Effector memory CD4-positive, alpha-beta T cell (primary cell): ENCODE measurements around the gene NUFIP1.
"Not testable (repeated sequence)": the region's sequence is repeated elsewhere in the genome, so short reads cannot be mapped to it uniquely, and the experiment has no call there.

Experiments
- DNase-seq, 3 donors: peaks; one replicate each; pipeline ENCODE4 v3.0.0-alpha.2; 2020
- H3K27ac ChIP-seq: 2 replicates; pipeline ENCODE4 v1.7.0; 2013; ENCODE audit warnings: mild to moderate bottlenecking, low read length, moderate library complexity; ENCODE audit not compliant: insufficient read depth, poor library complexity, severe bottlenecking
- H3K27me3 ChIP-seq: replicated peaks from 2 replicates; pipeline ENCODE4 v1.7.0; 2013; ENCODE audit warnings: mild to moderate bottlenecking, low read length; ENCODE audit not compliant: insufficient read depth, control insufficient read depth, poor library complexity, severe bottlenecking
- H3K36me3 ChIP-seq: 2 replicates; pipeline ENCODE4 v1.7.0; 2013; ENCODE audit warnings: mild to moderate bottlenecking, low read length, moderate library complexity; ENCODE audit not compliant: control insufficient read depth, insufficient read depth
- H3K4me1 ChIP-seq: 2 replicates; pipeline ENCODE4 v1.7.0; 2013; ENCODE audit warnings: low read length, mild to moderate bottlenecking; ENCODE audit not compliant: control insufficient read depth, insufficient read depth, poor library complexity, severe bottlenecking
- H3K4me3 ChIP-seq: 2 replicates; pipeline ENCODE4 v1.7.0; 2013; ENCODE audit warnings: low read length, low read depth, mild to moderate bottlenecking; ENCODE audit not compliant: insufficient read depth, poor library complexity, severe bottlenecking
- H3K9me3 ChIP-seq: 2 replicates; pipeline ENCODE4 v1.7.0; 2013; ENCODE audit warnings: mild to moderate bottlenecking, low read length, moderate library complexity; ENCODE audit not compliant: control insufficient read depth
- total RNA-seq, 3 donors: gene quantifications; one replicate each; lab custom pipeline; 2026; lab: John Stamatoyannopoulos, UW

The NUFIP1 gene
- total RNA-seq = 7.4 to 11.2 (median 10.8) reads per million in 3 donors

GRCh38 chr13:44989071-44989889 lies at the start of gene NUFIP1, which contains the start of gene GPALPP1:
Gene NUFIP1 (minus strand): TSS chr13:44989471. CDS start chr13:44989436, 35 bp downstream.
Gene GPALPP1 (plus strand): TSS chr13:44989538. CDS start chr13:44989655, 117 bp downstream.
- no peaks in the 10 kb centered on the region for H3K36me3 ChIP-seq
- H3K4me3 ChIP-seq = peak within 1 kb of the TSS; percentile 96
- H3K27me3 ChIP-seq = no peaks in the 10 kb centered on the region

GRCh38 chr13:45036206-45036605 lies 46.9 kb upstream of the NUFIP1 start:
- Histone ChIP-seq H3K4me1 (no peaks in the 10 kb centered on the region), H3K27me3 (no peaks in the 10 kb centered on the region), H3K4me3 (no peak overlapping the region), H3K36me3 (no peaks in the 10 kb centered on the region), H3K9me3 (no peaks in the 10 kb centered on the region), H3K27ac (no peak overlapping the region)
- DNase-seq = no peak

More at GRCh38 chr13:44989071-44989889, at the start of gene NUFIP1, which contains the start of gene GPALPP1:
- Histone ChIP-seq H3K9me3 (no peaks in the 10 kb centered on the region), H3K4me1 (peaks cover 16% of the 10 kb centered on the region), H3K27ac (peak within 1 kb of the TSS; percentile 89)
- peak; percentile 82 to 89 (median 83) for DNase-seq

GRCh38 chr13:45034342-45034741 lies 45.1 kb upstream of the NUFIP1 start:
- Histone ChIP-seq H3K36me3 (no peaks in the 10 kb centered on the region), H3K4me1 (no peaks in the 10 kb centered on the region), H3K9me3 (no peaks in the 10 kb centered on the region), H3K27ac (no peak overlapping the region), H3K27me3 (no peaks in the 10 kb centered on the region), H3K4me3 (no peak overlapping the region)
- DNase-seq = no peak

- H3K27ac ChIP-seq = no peak overlapping the region
- H3K27me3 ChIP-seq = no peaks in the 10 kb centered on the region
- peaks cover 12% of the 10 kb centered on the region for H3K36me3 ChIP-seq
- H3K9me3 ChIP-seq = no peaks in the 10 kb centered on the region
- no peaks in the 10 kb centered on the region for H3K4me1 ChIP-seq
- DNase-seq = no peak
- H3K4me3 ChIP-seq = no peak overlapping the region
These were observed 35.6 kb upstream of the NUFIP1 start for GRCh38 chr13:45024847-45025246.

GRCh38 chr13:45021250-45021649 lies 32.0 kb upstream of the NUFIP1 start:
- no peak overlapping the region for H3K27ac ChIP-seq
- no peaks in the 10 kb centered on the region for H3K27me3 ChIP-seq
- H3K4me1 ChIP-seq = no peaks in the 10 kb centered on the region
- H3K4me3 ChIP-seq = no peak overlapping the region
- peaks cover 13% of the 10 kb centered on the region for H3K36me3 ChIP-seq
- no peak for DNase-seq
- no peaks in the 10 kb centered on the region for H3K9me3 ChIP-seq

GRCh38 chr13:45019981-45020380 lies 30.7 kb upstream of the NUFIP1 start:
- not testable (repeated sequence) for DNase-seq, H3K27ac ChIP-seq, H3K9me3 ChIP-seq, H3K4me3 ChIP-seq, H3K27me3 ChIP-seq, H3K4me1 ChIP-seq
- peaks cover 24% of the 10 kb centered on the region for H3K36me3 ChIP-seq

- H3K27ac ChIP-seq = no peak overlapping the region
- DNase-seq = no peak
- H3K4me3 ChIP-seq = no peak overlapping the region
- H3K9me3 ChIP-seq = no peaks in the 10 kb centered on the region
- H3K36me3 ChIP-seq = peaks cover 28% of the 10 kb centered on the region
- no peaks in the 10 kb centered on the region for H3K27me3 ChIP-seq
- H3K4me1 ChIP-seq = no peaks in the 10 kb centered on the region
These were observed 27.6 kb upstream of the NUFIP1 start for GRCh38 chr13:45016792-45017425.

GRCh38 chr13:45015300-45015699 lies 26.0 kb upstream of the NUFIP1 start:
- Histone ChIP-seq H3K36me3 (peaks cover 34% of the 10 kb centered on the region), H3K4me1 (no peaks in the 10 kb centered on the region)

GRCh38 chr13:45011198-45011597 lies 21.9 kb upstream of the NUFIP1 start:
- peaks cover 33% of the 10 kb centered on the region for H3K36me3 ChIP-seq
- no peak for DNase-seq
- H3K27me3 ChIP-seq = no peaks in the 10 kb centered on the region
- H3K9me3 ChIP-seq = no peaks in the 10 kb centered on the region
- H3K27ac ChIP-seq = no peak overlapping the region
- H3K4me1 ChIP-seq = no peaks in the 10 kb centered on the region
- no peak overlapping the region for H3K4me3 ChIP-seq

More at GRCh38 chr13:45015300-45015699, 26.0 kb upstream of the NUFIP1 start:
- no peak for DNase-seq
- H3K9me3 ChIP-seq = no peaks in the 10 kb centered on the region
- H3K27ac ChIP-seq = no peak overlapping the region
- no peak overlapping the region for H3K4me3 ChIP-seq
- H3K27me3 ChIP-seq = no peaks in the 10 kb centered on the region

- no peak for DNase-seq
- no peak overlapping the region for H3K27ac ChIP-seq
- peaks cover 26% of the 10 kb centered on the region for H3K36me3 ChIP-seq
- no peaks in the 10 kb centered on the region for H3K4me1 ChIP-seq
- H3K4me3 ChIP-seq = no peak overlapping the region
- H3K9me3 ChIP-seq = no peaks in the 10 kb centered on the region
- H3K27me3 ChIP-seq = no peaks in the 10 kb centered on the region
These were observed 18.6 kb upstream of the NUFIP1 start for GRCh38 chr13:45007823-45008222.
